GM10248 (cell line): ENCODE measurements around the gene JUN.

Experiments used
- CTCF ChIA-PET: fragments of 300-600 bp; sonication (Branson Sonifier 250); formaldehyde crosslinking; extraction: SDS; loops from one replicate; lab custom pipeline; 2021; ENCODE audit warnings: antibody characterized with exemption; lab: Yijun Ruan, JAX
- POLR2A ChIA-PET: fragments of 350-650 bp; sonication (Branson Sonifier 250); formaldehyde crosslinking; extraction: SDS; loops from one replicate; lab custom pipeline; 2020; ENCODE audit warnings: antibody characterized with exemption; lab: Yijun Ruan, JAX
- DNase-seq: peaks from one replicate; pipeline ENCODE4 v3.0.0; 2012; ENCODE audit errors: extremely low spot score
- TF ChIP-seq, protein P1 (sequence below): IDR thresholded peaks from 2 replicates; pipeline ENCODE4 v1.5.1; 2012; ENCODE audit warnings: mild to moderate bottlenecking, low read depth; ENCODE audit errors: extremely low read depth, missing control alignments, control extremely low read depth

The JUN gene

DNA sequence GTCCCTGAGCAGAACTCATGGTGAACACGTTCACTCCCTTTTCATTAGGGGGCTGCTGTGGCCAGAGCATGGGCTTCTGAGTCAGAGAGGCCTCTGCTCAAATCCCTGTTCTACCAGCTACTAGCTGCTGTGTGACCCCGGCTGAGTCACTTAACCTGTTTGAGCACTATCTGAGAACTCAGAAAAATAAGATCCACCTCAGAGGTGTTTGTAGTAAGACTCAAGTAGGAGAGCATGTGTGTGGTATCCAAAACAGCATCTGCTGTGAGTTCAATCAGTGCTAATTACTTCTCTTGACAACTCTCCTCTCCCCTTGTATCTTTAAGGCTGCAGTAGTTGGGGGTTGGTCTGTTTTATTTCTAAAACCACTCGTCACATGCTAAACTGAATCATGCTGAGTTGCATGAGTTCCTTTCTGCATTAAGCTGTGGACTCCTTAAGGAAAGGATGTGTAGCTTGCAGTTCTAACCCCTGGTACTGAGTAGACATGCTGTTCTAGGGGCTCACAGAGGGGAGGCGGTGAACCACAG lies 39.7 kb upstream of the JUN start:
- no peak for DNase-seq
- POLR2A ChIA-PET, result no interaction called here
- CTCF ChIA-PET, result no interaction called here
- TF ChIP-seq, protein P1, sequence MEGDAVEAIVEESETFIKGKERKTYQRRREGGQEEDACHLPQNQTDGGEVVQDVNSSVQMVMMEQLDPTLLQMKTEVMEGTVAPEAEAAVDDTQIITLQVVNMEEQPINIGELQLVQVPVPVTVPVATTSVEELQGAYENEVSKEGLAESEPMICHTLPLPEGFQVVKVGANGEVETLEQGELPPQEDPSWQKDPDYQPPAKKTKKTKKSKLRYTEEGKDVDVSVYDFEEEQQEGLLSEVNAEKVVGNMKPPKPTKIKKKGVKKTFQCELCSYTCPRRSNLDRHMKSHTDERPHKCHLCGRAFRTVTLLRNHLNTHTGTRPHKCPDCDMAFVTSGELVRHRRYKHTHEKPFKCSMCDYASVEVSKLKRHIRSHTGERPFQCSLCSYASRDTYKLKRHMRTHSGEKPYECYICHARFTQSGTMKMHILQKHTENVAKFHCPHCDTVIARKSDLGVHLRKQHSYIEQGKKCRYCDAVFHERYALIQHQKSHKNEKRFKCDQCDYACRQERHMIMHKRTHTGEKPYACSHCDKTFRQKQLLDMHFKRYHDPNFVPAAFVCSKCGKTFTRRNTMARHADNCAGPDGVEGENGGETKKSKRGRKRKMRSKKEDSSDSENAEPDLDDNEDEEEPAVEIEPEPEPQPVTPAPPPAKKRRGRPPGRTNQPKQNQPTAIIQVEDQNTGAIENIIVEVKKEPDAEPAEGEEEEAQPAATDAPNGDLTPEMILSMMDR, result no peak

DNA sequence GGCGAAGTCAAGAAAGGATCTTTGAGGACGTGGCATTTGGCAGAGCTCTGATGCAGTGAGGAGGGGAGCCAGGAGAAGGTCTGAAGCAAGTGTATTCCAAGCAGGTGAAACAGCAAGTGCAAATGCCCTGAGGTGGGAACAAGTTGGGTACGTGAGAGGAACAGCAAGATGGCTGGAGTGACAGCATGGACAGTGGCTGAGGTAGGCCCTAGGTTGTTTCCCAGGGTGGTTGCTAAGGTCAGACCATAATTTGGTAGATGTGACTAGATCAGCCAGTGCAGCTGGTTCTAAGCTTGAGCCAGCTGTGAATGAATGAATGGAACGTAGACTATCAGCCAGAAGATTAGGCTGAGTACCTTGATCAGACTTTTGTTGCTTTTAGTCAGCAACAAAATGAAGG lies 37.5 kb upstream of the JUN start:
- TF ChIP-seq, protein P1, result no peak
- ChIA-PET POLR2A (no interaction called here), CTCF (interaction anchor here (1.2 kb wide), 1 partner anchor 18 kb away, joined by 3 read pairs; no protein-coding TSS in a partner anchor)
- no peak for DNase-seq

DNA sequence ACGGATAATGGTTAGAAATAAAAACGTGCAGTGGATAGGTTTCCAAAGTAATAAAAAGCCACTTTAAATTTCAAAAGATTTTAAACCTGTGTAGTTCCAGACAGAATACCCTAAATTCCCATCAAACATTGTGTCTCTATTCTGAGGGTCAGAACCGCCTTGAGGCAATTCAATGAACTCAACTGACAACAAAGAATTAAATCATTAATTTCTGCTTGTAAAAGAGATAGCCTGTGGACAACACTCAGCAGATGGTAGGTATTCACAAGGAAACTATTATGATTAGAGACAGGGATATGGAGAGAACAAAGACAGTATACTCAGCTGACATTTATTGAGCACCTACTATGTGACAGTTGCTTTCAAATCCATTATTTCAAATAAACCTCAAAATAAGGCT lies 35.1 kb upstream of the JUN start:
- no peak for DNase-seq
- ChIA-PET POLR2A (interaction anchor here (0.6 kb wide), 1 partner anchor 11 kb away, joined by 3 read pairs; no protein-coding TSS in a partner anchor), CTCF (no interaction called here)

DNA sequence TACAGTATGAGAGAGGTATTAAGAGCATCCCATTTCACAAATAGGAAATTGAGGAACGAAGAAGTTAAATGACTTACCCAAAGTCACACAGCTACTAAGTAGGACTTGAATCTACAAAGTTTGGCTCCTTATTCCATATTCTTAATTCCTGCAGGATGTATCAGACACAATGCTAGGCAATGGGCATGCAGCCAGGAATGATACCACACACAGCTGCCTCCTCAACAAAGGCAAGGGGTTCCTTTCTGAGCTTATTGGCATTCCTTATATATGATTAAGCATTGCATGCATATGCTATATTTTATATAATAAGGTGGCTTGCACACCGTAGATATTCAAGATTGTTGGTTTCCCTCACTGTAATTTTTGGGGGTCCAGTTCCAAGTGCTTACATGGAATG lies 34.2 kb upstream of the JUN start:
- DNase-seq, result no peak
- POLR2A ChIA-PET, result interaction anchor here (1.7 kb wide), 1 partner anchor 34 kb away, joined by 7 read pairs; the partner anchor contains the start of gene JUN
- TF ChIP-seq, protein P1, result no peak
- CTCF ChIA-PET, result no interaction called here

More for the DNA sequence above, 35.1 kb upstream of the JUN start:
- TF ChIP-seq, protein P1, result no peak

DNA sequence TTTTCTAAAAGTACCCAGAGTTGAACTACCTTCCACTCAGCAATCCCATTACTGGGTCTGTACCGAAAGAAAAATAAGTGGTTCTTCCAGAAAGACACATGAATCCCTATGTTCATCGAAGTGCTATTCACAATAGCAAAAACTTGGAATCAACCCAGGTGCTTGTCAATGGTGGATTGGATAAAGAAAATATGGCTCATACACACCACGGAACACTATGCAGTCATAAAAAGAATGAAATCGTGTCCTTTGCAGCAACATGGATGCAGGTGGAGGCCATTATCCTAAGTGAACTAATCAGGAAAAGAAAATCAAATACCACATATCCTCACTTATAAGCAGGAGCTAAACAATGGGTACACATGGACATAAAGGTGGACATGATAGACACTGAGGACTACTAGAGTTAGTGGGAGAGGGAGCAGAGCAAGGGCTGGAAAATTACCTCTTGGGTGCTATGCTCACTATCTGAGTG lies 32.9 kb upstream of the JUN start:
- ChIA-PET POLR2A (interaction anchor here (0.6 to 1.7 kb wide), 3 partner anchors 33 to 37 kb away, joined by 3 to 7 read pairs (median 6); partner anchors contain the start of gene JUN), CTCF (interaction anchor here (0.9 to 1.6 kb wide), 7 partner anchors 9 to 104 kb away, joined by 3 to 4 read pairs (median 3); no protein-coding TSS in a partner anchor)
- TF ChIP-seq, protein P1, result no peak
- no peak for DNase-seq

DNA sequence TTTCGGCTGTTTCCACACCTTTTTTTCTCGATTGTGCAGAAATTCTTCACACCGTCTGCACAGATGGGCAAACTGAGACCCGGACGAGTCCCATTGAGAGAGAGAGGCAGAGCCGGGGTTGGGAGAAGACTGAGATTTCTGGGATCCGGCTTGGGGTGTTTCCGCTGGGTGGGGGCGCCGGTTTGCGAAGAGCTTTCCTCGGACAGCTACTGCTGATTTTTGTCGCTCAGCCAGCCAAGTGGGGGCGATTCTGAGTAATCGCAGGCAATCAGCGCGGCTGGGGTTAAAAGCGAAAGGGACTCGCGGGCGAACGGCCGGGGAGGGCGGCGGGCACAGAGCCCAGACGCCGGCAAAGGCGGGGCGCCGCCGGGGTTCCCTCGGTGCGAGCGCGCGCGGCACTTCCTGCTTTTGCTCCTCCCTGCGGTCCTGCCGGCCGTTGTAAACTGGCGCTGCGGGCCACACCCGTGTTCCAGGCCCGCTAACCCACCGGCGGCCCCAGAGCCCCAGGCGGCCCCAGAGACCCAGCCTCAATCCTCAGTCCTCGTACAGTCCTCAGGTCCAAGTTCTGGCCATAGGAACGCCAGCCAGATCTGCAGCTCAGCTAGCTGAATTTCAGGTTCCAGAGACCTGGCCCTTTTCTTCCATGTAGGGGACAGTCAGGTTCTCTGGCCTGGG lies 32.4 kb upstream of the JUN start:
- TF ChIP-seq, protein P1, result peak; percentile 33
- ChIA-PET POLR2A (interaction anchor here (0.6 to 1.0 kb wide), 2 partner anchors 33 to 36 kb away, joined by 3 to 6 read pairs; partner anchors contain the start of gene JUN), CTCF (interaction anchor here (0.9 to 1.6 kb wide), 7 partner anchors 9 to 105 kb away, joined by 3 to 4 read pairs (median 3); no protein-coding TSS in a partner anchor)
- peak; percentile 92 for DNase-seq
